GM20431 (cell line): ENCODE measurements around the gene RTTN.
"Not testable (repeated sequence)": the region's sequence is repeated elsewhere in the genome, so short reads cannot be mapped to it uniquely, and the experiment has no call there.

ENCODE experiments used
- in situ Hi-C: fragments of 300-500 bp; cut with MseI, MboI; formaldehyde crosslinking; loops from one replicate; pipeline ENCODE4 v1.15.0; 2020; ENCODE audit warnings: low sequenced_read_pairs; ENCODE audit not compliant: unreplicated experiment

RTTN gene

DNA sequence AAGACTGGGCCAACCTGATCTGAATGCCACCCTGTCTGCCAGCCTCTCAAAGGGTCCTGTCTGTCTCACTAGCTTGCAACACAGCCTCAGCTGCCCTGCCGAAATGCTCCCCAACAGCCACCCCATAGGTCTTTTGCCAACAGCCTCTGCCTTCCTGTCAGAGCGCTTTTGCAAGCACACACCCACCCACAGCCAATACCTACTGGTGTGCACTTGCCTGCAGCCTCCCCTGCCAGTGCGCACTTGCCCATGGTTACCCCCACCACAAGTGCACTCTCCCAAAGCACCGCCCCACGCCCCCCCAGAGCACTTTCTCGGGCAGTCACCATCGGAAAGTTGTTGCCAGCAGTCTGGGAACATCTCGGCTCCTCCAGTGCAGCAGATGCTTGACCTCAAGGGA is 48.6 kb downstream of the RTTN start:
- in situ Hi-C loops, result no loop called here

GRCh38 chr18:70154591-70155194 is 50.8 kb downstream of the RTTN start:
- in situ Hi-C loops, result no loop called here

DNA sequence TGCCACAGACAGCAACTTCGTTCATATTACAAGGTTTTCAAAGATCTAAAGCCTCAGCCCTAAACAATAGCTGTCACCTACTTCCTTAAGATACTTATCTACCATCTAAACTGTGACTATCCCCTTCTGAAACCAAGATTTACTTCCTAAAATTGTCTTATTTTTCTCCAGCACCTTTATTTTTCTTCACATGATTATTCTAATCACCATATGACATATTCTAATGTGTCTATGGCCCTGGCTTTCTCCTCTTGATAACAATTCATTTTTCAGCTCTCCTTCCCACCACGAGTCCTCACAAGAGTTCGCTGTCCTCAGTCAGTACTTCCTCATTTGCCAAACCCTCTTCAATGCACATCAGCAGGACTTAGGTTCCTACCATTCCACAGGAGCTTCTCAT is 53.9 kb downstream of the RTTN start:
- in situ Hi-C loops, result no loop called here

- in situ Hi-C loops, result no loop called here
Measured at GRCh38 chr18:70149616-70150301, 55.7 kb downstream of the RTTN start.

- in situ Hi-C loops, result no loop called here
Measured at GRCh38 chr18:70149156-70149555, 56.3 kb downstream of the RTTN start.

DNA sequence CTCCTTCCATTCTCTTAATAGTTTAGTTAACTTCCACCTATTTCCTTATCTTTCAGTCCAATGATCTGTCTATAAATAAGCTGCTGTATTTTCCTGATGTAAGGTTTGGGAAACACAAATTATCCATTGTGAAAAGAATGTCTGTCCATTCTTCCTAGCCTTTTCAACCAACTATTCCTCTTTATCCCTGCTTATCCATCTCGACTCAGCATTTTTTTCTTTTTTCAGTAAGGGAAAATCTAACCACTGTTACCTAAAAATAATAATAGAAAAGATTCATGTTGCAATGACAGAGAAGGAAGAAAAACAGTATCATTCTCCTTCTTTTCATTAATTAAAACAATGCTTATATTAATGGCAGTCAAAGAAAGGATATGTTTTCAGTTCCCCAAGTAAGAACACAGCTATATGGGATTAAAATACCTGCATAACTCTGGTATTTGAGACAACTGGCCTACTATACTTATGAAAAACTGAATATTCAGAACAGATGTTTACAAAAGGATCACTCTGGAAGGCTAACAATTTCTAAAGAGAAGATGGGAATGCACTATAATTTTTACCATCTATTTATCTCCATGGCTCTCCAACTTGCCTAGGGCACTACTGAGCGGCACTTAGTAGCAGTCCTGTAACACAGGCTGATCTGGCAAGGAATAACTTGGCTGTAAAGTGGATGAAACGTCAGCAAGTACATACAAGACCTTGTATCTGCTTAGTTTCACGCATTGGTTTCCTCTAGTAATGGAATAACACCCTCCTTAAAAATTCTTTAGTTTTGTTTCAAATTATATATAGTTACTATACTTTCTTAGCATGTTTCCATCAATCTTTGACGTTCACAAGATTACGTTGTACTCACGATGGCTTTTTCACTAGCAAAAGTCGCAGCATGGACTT is 57.2 kb downstream of the RTTN start:
- in situ Hi-C loops, result no loop called here

GRCh38 chr18:70146174-70146573 is 59.3 kb downstream of the RTTN start:
- in situ Hi-C loops, result no loop called here

GRCh38 chr18:70142001-70142400 is 63.5 kb downstream of the RTTN start:
- in situ Hi-C loops, result no loop called here

DNA sequence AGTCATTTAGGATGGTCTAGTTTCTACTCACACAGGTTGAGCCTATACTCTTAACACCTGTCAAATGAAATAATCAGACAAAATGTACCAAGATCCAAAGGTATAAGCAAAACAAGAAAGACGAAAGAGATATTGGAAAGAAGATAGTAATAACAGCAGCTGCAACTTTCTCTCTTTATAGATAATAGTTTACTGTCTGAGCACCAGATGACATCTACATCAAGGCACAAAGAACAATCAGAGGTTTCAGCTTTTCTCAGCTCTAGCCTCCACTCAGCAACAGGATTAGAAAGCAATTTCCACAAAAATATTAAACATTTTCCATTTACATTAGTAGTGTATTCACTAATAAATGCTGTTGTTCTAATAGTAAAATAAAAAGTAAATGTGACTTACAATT is 66.3 kb downstream of the RTTN start:
- in situ Hi-C loops, result no loop called here

GRCh38 chr18:70135604-70136003 is 69.9 kb downstream of the RTTN start:
- in situ Hi-C loops, result no loop called here

- in situ Hi-C loops, result no loop called here
Measured at GRCh38 chr18:70132999-70133398, 72.5 kb downstream of the RTTN start.

- in situ Hi-C loops, result no loop called here
Measured at GRCh38 chr18:70128271-70128670, 77.2 kb downstream of the RTTN start.

DNA sequence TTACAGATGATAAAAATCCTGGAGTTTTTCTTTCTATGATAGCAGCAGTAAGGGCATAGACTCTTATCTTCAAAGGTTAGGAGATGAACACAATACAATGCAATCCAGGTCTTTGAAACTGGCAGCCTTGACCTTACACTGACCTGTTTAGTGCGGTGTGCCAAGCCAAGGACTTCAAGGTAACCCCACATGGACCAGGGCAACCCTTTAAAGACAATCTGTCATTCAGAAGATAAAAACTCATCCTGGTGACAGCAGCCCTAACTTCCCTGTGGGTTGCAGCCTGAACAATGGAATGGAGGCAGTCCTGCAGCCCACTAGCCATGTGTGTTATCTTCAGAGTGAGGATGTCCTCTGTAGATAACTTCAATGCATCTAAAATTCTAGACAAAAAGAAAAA is 78.1 kb downstream of the RTTN start:
- in situ Hi-C loops, result no loop called here

DNA sequence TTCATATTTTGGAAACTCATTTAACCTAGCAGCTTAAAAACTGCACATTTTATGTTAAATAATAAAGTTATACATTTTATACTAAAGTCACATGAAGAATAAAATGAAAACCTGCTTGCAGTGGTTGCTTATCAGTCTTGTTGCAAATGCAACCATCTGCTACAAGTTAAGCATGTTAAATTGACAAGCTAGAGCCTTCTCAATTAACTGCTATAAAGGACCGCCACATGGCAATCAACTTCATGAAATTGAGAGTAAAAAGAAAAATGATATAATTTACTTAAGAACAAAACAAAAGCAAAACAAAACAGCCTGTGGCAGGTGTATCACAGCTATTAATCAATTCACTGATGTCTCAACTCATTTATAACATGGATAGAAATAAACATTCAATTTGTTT is 78.7 kb downstream of the RTTN start:
- in situ Hi-C loops, result no loop called here

- in situ Hi-C loops, result no loop called here
Measured at GRCh38 chr18:70124139-70124538, 81.3 kb downstream of the RTTN start.

DNA sequence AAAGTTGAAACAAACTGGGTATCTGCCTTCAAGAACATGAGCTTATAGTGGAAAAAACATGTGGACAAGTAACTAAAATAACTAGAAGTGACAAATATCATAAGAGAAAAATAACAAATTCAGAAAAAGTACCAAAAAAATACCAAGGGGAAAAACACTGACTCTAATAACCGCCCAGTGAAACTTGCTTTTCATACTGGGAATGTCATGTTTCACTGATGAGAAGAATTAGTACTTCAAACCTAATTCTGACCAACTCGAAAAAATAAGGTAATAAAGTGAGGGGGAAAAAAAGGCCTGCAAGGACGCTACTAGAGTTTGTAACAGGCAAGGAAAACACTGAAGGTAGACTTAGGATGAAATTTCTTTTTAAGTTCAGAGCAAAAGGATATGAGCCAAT is 83.6 kb downstream of the RTTN start:
- in situ Hi-C loops, result no loop called here

DNA sequence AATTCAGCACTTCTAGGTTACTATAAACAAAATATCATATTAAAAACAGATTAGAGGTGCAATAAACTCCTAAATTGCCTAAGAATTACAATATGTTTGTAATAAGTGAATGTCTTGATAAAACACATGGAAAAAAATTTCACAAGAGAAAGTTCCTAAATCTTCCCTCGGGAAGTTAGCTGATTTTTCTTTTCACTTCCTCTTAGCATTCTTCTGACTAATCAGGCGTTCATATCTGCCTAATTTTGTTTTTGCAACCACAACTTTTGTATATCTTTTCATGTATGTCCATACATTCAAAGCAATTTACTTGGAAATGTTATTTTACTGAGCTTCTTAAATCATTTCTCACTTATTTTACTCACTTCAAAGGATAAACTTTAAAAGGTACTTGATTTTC is 88.5 kb downstream of the RTTN start:
- in situ Hi-C loops, result no loop called here

GRCh38 chr18:70113511-70113910 is 92.0 kb downstream of the RTTN start:
- in situ Hi-C loops, result no loop called here

- in situ Hi-C loops, result no loop called here
Measured at GRCh38 chr18:70110678-70111077, 94.8 kb downstream of the RTTN start.

GRCh38 chr18:70107091-70107490 is 98.4 kb downstream of the RTTN start:
- in situ Hi-C loops, result no loop called here

DNA sequence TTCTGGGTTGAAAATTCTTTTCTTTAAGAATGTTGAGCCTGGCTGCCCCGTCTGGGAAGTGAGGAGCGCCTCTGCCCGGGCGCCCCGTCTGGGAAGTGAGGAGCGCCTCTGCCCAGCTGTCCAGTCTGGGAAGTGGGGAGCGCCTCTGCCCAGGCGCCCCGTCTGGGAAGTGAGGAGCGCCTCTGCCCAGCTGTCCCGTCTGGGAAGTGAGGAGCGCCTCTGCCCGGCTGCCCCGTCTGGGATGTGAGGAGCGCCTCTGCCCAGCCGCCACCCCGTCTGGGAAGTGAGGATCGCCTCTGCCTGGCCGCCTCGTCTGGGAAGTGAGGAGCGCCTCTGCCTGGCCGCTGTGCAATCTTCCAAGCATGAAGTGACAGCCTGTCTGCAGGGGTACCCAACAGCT is 102.6 kb downstream of the RTTN start:
- in situ Hi-C loops, result not testable (repeated sequence)
